Erythroblast (primary cell): ENCODE data around the gene FAM3C.

Experiments used
- GATA1 ChIP-seq: IDR thresholded peaks from 2 replicates; pipeline ENCODE4 v1.6.1; 2011; ENCODE audit warnings: low read depth, mild to moderate bottlenecking, control low read depth, low read length, moderate library complexity
- POLR2A ChIP-seq: IDR thresholded peaks from 2 replicates; pipeline ENCODE4 v1.6.1; 2011; ENCODE audit warnings: mild to moderate bottlenecking, low read length

- TF ChIP-seq POLR2A (no peak), GATA1 (no peak)
Observed at GRCh38 chr7:121331574-121331973, 64.5 kb downstream of the FAM3C start.
